AG20443 (cell line): ENCODE data around the gene ZPR1.
"Not testable (repeated sequence)": the region's sequence is repeated elsewhere in the genome, so short reads cannot be mapped to it uniquely, and the experiment has no call there.

Experiments used
- DNase-seq: peaks from one replicate; pipeline ENCODE4 v3.0.0; 2012; ENCODE audit warnings: low spot score, mixed read lengths

Gene ZPR1

GRCh38 chr11:116787786-116788486, at the start of gene ZPR1:
TSS of gene ZPR1 (minus strand) at chr11:116788023. CDS start at chr11:116787990, 33 bp downstream.
- peak; percentile 95 for DNase-seq

GRCh38 chr11:116836632-116836991, 48.8 kb upstream of the ZPR1 start:
- no peak for DNase-seq

GRCh38 chr11:116835791-116836631, 48.2 kb upstream of the ZPR1 start:
- DNase-seq = peak; percentile 98

- no peak for DNase-seq
Observed at GRCh38 chr11:116835042-116835772, 47.4 kb upstream of the ZPR1 start.

- DNase-seq = not testable (repeated sequence)
Observed at GRCh38 chr11:116834535-116835041, 46.8 kb upstream of the ZPR1 start.

- no peak for DNase-seq
Observed at GRCh38 chr11:116833816-116834534, 46.2 kb upstream of the ZPR1 start.

- no peak for DNase-seq
Observed at GRCh38 chr11:116833491-116833815, 45.6 kb upstream of the ZPR1 start.

GRCh38 chr11:116832350-116833290, 44.8 kb upstream of the ZPR1 start:
- DNase-seq = no peak

GRCh38 chr11:116831790-116832349, 44.0 kb upstream of the ZPR1 start:
- no peak for DNase-seq

- no peak for DNase-seq
Observed at GRCh38 chr11:116830184-116830912, 42.5 kb upstream of the ZPR1 start.

GRCh38 chr11:116829525-116830183, 41.8 kb upstream of the ZPR1 start, which contains the start of gene APOC3:
TSS of gene APOC3 (plus strand) at chr11:116829907. CDS start at chr11:116830583, 676 bp downstream.
- no peak for DNase-seq

GRCh38 chr11:116828632-116829524, 41.1 kb upstream of the ZPR1 start:
- no peak for DNase-seq

- no peak for DNase-seq
Observed at GRCh38 chr11:116827461-116827860, 39.6 kb upstream of the ZPR1 start.

GRCh38 chr11:116826751-116827431, 39.1 kb upstream of the ZPR1 start:
- DNase-seq = no peak

GRCh38 chr11:116825854-116826750, 38.3 kb upstream of the ZPR1 start:
- no peak for DNase-seq

- no peak for DNase-seq
Observed at GRCh38 chr11:116825434-116825833, 37.6 kb upstream of the ZPR1 start.
